GM18519 (cell line): Measurements from ENCODE around the gene PAX8.

Experiments
- ATAC-seq: cut with Tn5 transposase; IDR thresholded peaks from one replicate; pipeline ENCODE4 v1.9.1; 2021; ENCODE audit warnings: mild to moderate bottlenecking, moderate library complexity; ENCODE audit not compliant: unreplicated experiment, low FRiP score

The PAX8 gene

DNA sequence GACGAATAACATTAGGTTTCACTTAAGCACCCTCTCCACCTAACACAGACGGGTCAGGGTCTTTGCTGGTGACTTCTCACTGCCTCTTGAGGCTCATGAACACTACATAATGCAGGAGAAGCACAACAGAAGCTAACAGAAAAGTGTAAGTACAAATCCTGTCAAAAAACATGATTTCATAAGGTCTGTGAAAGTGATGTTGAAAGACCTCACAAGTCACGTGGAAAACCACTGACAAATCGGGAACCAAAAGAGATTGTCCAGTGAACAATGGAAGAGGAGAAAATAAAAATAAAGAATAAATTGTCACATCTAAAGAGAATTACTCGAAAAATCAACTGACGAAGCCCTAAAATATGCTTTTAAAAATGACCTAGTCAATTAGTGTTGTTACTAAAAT, 91.0 kb downstream of the PAX8 start:
- ATAC-seq: no peak

DNA sequence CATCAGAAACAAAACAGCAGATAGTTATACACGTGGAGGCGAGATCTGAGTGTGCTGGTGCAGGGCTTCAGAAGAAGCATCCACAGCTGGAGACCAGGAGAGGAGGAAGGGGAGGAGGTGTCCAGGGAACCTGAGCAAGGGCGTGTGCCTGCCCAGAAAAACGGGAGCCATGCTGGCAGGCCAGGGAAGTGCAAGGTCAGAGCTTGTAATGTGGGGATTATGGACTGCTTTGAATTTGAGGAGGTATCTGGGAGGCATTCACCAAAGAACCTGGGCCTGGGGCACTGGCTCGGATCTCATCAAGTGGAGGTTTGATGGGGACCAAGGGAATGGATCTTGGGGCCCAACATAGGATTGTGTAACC, 92.3 kb downstream of the PAX8 start:
- no peak for ATAC-seq

DNA sequence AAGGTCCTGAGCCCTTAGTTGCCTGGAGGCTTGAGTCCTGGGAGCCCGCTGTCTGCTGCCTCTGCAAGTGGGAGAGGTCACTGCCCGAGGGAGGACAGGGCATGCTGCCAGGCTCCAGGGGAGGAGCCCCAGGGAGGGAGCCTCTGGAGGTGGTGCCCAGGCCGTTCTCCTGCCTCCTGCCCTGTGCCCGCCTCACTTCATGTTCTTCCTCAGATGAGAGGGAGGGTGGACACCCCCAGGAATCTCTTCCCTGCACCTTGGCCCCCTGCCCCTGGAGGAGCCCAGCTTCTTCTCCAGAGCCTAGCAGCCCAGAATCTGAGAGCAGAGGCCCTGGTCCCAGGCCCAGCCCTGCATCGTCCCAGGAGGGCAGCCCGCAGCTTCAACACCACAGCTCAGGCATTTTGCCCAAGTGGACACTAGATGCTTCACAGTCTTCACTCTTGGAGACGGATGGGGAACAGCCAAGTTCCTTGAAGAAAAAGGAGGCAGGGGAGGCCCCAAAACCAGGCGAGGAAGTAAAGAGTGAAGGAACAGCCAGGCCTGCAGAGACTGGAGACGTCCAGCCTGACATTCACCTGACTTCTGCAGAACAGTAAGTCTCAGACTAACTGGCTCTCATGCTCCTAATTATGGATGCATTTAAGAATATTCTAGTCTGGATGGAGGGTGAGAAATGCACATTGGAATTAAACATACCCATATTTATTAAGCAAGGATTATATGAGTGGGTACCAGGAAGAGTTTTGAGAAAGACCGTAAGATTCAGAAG, 92.9 kb downstream of the PAX8 start:
- no peak for ATAC-seq

DNA sequence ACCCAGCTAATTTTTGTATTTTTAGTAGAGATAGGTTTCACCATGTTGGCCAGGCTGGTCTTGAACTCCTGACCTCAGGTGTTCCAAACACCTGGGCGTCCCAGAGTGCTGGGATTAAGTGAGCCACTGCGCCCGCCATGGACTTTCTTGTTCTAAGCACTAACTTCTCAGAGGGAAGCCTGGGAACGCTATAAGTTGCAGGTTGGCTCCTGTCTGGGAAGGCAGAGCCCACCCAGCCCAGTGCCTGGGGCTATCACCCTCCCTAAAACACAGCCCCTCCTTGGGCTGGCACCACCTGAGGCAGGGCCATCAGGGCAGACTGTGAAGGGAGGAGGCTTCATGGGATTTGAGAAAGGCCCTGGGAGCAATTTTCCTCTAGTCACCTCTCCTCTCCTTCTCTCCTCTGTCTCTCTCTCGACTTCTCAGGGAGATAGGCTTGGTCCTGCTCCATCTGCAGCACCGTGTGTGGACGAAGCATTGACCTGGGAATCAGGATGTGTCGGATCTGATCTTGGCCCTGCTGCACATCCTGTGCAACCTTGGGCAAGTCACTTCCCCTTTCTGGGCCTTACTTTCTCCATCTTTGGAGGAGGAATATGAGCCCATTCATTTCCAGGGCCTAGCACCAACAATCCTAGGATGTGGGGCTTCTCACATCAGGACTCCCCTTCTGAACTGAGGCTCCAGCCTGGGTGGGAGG, 94.0 kb downstream of the PAX8 start:
- ATAC-seq: no peak

DNA sequence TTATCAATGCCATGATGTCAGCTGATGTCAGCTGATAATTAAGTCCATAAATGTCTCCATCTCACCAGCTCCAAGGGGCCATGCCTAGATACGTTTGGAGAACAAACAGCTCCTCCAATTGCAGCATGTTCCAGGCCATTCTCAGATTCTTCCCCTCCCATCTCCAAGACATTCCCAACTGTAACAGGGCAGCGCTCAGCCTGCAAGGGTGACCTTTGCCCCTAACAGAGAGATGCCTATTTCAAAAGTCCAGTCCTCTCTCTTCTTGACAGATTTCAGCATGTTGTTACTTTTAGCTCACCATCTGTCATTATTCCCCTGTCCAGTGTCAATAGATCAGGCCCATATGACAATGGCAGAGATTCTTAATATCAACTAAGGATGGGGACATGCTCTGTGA, 95.0 kb downstream of the PAX8 start:
- ATAC-seq: no peak

DNA sequence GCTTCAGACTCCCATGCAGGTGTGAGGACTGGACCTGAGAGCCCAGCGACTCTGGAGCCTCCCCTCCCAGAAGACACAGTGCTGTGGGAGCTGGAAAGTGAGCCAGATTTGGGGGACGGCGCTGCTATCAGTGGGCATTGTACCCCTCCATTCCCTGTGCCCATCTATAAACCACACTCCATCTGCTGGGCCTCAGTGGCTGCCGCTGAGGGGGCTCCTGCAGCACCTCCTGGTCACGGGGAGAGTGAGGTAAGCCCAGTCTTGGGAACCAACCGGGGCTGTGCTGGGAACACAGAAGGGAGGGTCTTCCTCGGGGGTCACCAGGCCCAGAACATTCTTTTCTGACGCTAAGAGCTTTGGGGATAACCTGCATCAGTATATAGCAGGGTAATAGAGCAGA, 95.5 kb downstream of the PAX8 start:
- no peak for ATAC-seq

DNA sequence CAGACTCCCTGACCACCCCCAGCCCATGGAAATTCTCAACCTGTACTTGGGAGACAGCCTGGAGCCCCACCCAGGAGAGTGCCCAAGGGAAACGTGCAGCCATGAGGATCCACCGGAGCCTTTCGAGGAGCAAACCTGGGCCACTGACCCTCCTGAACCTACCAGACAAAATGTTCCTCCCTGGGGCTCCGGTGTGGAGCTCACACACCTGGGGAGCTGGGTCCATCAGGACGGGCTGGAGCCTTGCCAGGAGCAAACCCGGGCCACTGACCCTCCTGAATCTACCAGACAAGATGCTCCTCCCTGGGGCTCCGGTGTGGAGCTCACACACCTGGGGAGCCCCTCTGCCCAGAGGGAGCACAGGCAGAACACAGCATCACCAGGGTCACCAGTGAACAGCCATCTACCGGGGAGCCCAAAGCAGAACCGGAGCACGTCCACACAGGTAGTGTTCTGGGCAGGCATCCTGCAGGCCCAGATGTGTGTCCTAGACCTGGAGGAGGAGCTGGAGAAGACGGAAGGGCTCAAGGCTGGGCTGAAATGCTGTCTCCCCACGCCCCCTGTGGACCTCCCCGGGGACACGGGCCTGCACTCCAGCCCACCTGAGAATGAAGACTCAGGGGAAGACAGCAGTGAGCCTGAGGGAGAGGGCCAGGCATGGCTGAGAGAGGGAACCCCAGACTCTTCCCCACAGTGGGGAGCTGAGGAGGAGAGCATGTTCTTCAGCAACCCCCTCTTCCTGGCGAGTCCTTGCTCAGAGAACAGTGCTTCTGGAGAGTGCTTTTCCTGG, 96.1 kb downstream of the PAX8 start:
- ATAC-seq: no peak

DNA sequence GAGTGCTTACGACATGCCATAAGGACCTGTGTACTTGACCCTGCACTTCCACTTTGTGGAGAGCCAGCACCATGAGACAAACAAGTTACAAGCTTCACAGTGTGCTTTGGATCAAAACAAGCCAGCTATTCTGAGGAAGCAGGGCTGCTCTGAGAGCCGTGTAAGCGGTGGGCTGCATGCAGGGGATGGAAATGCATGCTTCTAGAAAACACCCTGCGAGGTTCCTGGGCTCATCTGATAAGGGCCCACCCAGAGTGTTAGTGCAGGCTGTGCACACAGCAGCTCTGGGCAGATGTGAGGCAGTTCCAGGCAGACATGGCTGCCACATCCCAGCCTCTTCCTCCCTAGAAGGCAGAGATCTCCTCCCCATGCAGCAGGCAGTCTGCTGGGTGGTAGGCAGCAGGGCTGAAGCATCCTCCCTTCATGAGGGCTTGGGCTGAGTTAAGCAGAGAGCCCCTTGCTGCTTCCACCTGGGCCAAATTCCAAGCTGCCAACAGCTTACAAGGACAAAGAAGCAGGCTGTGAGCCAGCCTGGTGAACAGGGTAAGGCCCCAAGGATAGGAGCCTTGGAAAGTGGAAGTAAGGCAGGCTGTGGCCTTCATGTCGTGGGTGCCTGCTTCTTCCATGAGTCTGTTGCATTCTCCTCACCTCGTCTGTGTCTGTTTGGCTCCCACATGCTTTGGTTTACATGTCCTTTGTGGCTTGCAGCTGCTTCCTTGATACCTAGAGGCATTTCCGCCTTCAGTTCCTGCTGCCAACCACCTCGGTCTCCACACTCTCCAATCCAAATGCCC, 97.3 kb downstream of the PAX8 start:
- ATAC-seq: no peak

DNA sequence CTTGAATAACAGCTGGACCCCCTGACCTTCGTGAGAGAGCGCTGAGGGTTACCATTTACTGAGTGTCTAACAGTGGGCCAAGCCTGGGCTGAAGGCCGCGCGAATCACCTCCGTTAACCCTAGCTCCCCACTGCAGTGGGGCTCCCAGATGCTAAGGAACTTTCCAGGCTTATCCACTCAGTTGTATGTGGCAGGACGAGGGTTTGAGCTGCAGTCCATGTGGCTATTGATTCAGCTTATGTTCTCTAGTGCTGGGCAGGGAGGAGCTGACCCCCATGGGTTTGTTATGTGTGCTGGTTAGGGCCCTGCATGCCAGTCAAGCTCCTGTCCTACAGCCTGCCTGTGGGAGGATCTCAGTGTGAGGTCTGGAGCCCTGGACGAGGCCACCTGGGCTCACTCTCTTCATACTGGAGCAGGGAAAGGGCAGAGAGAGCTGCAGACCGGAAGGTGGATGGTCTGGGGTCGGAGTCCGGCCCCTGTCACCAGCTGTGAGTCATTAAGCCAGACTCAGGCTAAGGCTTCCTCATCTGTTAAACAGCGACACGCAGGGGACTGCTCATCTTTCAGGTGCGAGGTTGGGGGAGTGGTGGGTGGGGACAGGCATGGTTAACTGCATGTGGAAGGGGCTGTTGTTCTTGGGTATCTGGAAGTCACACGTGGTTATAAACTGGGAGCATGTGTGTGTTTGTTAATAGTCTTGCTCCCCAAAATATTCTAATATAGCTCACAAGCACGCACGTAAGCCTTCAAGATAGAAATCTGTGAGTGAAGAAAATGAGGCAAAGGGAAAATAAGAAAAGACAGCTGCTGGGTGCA, 98.4 kb downstream of the PAX8 start:
- no peak for ATAC-seq

DNA sequence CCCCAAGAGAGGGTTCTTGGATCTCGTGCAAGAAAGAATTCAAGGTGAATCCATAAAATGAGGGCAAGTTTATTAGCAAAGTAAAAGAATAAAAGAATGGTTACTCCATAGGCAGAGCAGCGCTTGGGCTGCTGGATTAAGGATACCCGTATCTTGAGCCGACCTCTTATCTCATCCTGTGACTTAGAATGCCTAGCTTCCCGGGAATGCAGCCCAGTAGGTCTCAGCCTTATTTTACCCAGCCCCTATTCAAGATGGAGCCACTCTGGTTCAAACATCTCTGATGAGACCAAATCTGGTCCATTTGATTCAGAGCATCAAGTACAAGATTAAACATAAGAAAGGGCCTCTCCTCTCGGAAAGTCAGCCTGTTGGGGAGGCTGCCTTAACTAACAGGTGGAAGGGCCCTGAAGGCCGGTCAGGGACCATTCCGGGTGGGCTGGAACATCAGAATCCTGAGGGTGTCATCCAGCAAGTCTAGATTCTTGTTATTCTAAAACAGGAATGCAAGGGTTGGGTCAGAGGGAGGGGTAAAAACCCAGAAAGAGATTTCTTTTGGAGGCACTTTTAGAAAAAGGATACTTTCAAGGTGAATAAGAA, 99.2 kb downstream of the PAX8 start:
- no peak for ATAC-seq

DNA sequence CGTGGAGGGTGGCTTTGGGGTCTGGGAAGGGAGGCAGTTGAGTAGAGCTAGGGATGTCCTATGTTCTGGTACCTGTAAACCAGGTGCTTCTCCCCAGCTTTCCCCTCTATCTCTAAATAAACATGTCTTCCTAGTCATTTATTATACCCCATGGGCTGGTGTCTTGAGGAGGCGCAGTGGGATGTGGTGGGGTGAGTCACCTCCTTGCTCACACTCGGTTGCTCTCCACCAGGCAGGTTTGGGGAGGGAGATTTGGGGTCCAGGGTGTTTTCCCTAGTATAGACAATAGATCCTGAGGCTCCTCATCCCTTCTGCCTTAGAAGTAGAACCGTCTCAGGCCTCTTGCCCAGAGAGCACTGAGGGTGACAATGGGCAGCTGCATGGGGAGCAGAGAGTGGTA, 99.8 kb downstream of the PAX8 start:
- ATAC-seq: no peak

DNA sequence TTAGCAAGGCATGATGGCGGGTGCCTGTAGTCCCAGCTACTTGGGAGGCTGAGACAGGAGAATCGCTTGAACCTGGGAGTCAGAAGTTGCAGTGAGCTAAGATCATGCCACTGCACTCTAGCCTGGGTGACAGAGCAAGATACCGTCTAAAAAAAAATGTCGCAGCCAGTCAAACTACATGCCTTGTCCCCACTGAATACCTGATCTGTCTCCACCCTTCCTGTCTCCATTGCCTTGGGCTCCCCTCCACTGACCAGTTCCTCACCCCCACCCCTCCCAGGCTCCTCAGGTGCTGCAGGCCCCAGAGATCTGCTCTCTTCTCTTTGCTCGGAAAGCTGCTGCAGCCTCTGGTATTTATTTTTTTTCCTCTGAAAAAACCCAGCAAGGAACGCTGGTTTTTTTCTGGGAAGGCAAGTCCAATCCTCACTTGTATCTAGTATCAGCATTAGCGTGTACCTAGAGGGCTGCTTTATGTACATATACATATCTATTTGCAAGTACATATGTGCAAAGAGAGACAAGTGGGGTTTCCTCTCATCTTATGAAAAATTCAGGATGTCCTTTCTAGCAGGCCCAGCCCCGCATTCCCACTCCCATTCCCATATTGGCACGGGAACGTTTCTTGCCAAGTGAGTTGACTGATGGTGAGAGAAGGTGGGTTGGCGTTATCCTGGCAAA, 100.5 kb downstream of the PAX8 start:
- no peak for ATAC-seq

DNA sequence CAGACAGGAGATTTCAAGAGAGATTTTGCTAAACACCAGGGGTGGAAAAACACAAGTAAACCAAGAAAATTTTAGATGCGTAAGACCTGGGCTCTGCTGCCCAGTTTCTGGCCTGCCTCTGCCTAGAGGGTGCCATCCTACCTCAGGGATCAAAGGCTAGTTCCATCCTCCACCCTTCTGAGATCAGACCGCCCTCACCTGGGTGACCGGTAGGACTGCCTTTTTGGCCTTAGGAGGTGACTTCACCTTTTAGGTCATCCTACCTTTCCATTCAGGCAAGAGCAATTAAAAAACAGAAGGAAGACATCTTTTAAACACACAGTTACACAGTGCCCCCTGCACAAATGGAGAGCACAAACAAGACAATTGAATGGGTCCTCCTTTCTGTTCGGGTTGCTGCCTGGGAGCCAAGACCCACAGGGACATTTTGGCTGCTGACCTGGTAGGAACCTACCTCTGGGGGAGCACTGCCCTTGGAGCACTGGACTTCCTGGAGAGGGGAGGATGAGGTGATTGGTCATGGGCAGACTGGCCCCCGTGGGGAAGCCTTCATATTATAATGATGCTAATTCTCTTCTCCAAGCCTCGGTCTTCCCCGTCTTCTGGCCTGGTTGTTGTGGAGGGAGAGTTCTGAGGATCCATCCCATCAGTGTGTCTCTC, 101.9 kb downstream of the PAX8 start:
- ATAC-seq: no peak

DNA sequence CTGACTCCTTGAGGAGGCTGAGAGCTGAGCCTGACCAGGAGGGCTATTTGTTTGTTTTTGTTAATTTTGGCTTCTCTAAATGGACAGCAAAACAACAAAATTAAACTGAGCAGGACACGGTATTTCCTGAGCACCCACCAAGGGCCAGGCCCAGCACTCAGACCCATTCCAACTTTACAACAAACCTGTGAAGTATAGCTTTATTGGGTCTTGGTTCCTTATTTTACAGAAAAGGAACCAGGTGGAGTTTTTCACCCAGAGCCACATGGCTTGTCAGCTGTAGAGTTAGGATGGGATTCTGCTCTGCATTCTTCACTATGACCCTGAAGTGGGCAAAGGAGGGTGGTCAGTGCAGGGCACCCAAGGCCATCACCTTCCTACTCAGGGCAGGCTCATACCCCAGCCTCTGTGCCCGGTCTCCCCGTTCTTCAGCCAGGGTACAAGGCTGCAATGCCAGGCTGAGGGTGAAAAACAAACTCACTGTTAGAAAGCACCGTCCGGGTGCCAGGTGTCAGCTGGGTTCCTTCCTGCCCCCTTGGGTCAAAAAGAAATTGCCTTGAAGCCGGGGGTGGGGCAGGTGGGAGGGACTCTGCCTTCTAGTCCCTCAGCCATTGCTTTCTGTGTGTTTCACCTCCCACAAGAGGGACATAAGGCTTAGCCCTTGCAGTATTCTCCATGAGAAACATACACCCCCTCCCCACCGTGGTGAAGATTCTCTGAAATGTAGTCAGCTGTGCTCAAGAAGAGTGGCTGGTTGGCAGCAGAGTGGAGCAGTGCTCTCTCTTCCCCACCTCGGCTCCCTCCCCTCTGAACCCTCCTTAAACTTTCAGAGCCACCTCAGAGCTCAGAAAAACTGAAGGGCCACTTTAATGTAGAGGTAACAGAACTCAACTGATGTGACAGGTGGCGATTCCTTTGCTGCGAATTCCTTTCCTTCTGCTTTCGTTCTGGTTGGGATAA, 102.7 kb downstream of the PAX8 start:
- ATAC-seq: no peak

DNA sequence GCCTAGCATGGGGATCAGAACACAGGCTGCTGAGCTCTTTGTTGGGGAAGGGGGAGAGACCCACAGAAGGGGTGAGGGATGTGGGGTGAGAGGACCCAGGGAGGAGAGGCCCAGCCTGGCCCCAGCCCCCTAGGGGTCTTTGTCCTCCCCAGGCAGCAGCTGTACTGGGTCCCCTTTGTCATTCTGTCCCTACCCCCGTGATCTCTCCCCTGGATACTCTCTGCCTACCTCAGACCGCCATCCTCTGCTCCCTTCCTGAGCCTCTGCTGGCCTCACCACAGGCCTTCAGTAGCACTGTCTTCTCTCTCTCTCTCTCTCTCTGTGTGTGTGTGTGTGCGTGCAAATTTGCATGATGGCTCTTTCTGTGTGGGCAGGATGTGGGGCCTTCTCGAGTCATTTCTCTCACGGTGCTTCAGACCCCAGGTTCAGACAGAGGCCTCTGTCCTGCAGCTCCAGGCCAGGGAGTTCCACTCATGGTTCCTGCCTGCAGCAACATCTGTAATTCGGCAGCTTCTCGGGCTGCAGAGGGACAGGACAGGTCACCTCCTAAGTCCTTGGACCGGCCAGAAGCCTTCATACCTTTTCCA, 103.6 kb downstream of the PAX8 start:
- ATAC-seq: peak; percentile 45

DNA sequence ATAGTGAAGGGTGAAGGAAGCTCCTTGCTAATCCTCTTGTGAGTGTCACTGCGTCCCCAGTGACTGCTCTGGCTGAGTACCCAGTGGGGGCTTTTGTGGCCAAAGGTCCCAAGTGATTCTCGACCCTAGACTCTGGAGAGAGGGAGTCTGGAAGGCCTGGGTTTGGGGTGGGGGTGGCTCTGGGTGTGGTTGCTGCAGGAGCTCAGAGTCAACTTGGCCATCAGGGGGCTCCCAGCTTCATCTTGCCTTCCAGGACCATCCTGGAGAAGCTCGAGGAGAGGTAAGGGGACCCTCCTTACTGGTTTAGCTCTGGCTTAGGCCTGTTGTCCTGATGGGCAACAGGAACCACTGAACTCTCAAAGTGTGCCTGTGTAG, 104.4 kb downstream of the PAX8 start:
- ATAC-seq: no peak
